Colonic mucosa (tissue), 4 donors: ENCODE data around the gene GDPD5. TPM values are rescaled to one million over a fixed set of nuclear protein-coding genes. Genes with fewer than 3 reads are reported as not detected.

Source experiments
- DNase-seq: peaks from one replicate; pipeline ENCODE4 v3.0.0-alpha.2; 2020
- H3K27ac ChIP-seq: fragments of 200-600 bp; one replicate; pipeline ENCODE4 v1.8.0; 2021
- H3K27me3 ChIP-seq: fragments of 200-600 bp; one replicate; pipeline ENCODE4 v1.8.0; 2021
- H3K36me3 ChIP-seq: fragments of 200-600 bp; one replicate; pipeline ENCODE4 v1.8.0; 2021
- H3K4me1 ChIP-seq: fragments of 200-600 bp; one replicate; pipeline ENCODE4 v1.8.0; 2021; ENCODE audit warnings: mild to moderate bottlenecking
- H3K4me3 ChIP-seq: fragments of 200-600 bp; one replicate; pipeline ENCODE4 v1.8.0; 2021
- H3K9ac ChIP-seq, 2 donors: one replicate each; pipeline ENCODE4 v1.7.0; 2013; ENCODE audit warnings: control low read depth in 2 of 2, low read depth in 2 of 2, low read length in 2 of 2
- H3K9me3 ChIP-seq: fragments of 200-600 bp; one replicate; pipeline ENCODE4 v1.8.0; 2021
- intact Hi-C: fragments of 100-400 bp; cut with DNase I; formaldehyde crosslinking; loops from one replicate; pipeline ENCODE4 v1.14.1; 2022
- total RNA-seq, 2 donors: library from RNA; stranded (reverse); fragmentation: NEBNext Ultra II Directional in 1 of 2; extraction: Animal tissue kit (Norgen Biotek cat#: 25700) in 1 of 2; gene quantifications; one replicate each; pipeline ENCODE4 v1.2.1, GENCODE V29; 2021
- TF ChIP-seq, protein P1 (sequence below): fragments of 200-600 bp; IDR thresholded peaks from one replicate; pipeline ENCODE4 v1.8.0; 2022; ENCODE audit warnings: antibody characterized with exemption, mild to moderate bottlenecking
- donor health status: healthy.
- donor health status: DM: no; HTN: no; CAD: no.
- donor health status: DM: no; HTN: no; CAD: no.

GDPD5 gene
- total RNA-seq, 2 donors from 2014 or later: 2.6 to 4.1 TPM

GRCh38 chr11:75531325-75531724 is 5.6 kb upstream of the GDPD5 start:
- intact Hi-C loops: no loop called here
- TF ChIP-seq, protein P1, sequence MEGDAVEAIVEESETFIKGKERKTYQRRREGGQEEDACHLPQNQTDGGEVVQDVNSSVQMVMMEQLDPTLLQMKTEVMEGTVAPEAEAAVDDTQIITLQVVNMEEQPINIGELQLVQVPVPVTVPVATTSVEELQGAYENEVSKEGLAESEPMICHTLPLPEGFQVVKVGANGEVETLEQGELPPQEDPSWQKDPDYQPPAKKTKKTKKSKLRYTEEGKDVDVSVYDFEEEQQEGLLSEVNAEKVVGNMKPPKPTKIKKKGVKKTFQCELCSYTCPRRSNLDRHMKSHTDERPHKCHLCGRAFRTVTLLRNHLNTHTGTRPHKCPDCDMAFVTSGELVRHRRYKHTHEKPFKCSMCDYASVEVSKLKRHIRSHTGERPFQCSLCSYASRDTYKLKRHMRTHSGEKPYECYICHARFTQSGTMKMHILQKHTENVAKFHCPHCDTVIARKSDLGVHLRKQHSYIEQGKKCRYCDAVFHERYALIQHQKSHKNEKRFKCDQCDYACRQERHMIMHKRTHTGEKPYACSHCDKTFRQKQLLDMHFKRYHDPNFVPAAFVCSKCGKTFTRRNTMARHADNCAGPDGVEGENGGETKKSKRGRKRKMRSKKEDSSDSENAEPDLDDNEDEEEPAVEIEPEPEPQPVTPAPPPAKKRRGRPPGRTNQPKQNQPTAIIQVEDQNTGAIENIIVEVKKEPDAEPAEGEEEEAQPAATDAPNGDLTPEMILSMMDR: no peak

DNA sequence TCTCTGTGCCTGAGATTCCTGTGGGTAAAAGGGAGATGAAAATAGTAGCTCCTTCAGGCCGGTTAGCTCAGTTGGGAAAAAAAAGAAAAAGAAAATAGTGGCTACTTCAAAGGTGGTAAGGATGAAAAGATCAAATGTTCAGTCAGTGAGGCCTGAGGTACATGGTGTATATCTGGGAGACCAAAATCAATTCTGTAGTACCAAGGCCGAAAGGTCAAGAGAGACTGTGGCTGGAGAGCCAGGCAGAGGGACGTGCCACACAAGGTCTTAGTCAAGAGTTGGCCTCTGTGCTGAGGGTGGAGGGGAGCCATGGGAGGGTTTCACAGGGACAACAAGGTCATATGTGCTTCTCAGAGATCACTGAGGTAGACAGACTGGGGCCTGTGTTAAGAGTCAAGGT is 4.8 kb upstream of the GDPD5 start:
- Histone ChIP-seq H3K4me3 (no peak overlapping the region), H3K27me3 (no peaks in the 10 kb centered on the region), H3K36me3 (no peaks in the 10 kb centered on the region), H3K9ac (no peak overlapping the region), H3K27ac (no peak overlapping the region), H3K4me1 (peaks cover 2% of the 10 kb centered on the region), H3K9me3 (no peaks in the 10 kb centered on the region)
- no peak for DNase-seq
- intact Hi-C loops: no loop called here
- TF ChIP-seq, protein P1: no peak

More at GRCh38 chr11:75531325-75531724, 5.6 kb upstream of the GDPD5 start:
- H3K9ac ChIP-seq: no peak overlapping the region
- H3K4me1 ChIP-seq: peaks cover 2% of the 10 kb centered on the region
- H3K27me3 ChIP-seq: no peaks in the 10 kb centered on the region
- H3K4me3 ChIP-seq: no peak overlapping the region
- no peak overlapping the region for H3K27ac ChIP-seq
- H3K36me3 ChIP-seq: no peaks in the 10 kb centered on the region
- no peaks in the 10 kb centered on the region for H3K9me3 ChIP-seq
- DNase-seq: no peak

GRCh38 chr11:75527938-75528735 is 2.4 kb upstream of the GDPD5 start:
- TF ChIP-seq, protein P1: no peak
- no peak for DNase-seq
- Histone ChIP-seq H3K27me3 (peaks cover 9% of the 10 kb centered on the region), H3K4me3 (no peak overlapping the region), H3K36me3 (no peaks in the 10 kb centered on the region), H3K9ac (no peak overlapping the region), H3K9me3 (no peaks in the 10 kb centered on the region), H3K4me1 (peaks cover 2% of the 10 kb centered on the region), H3K27ac (no peak overlapping the region)
- intact Hi-C loops: loop anchor here (2.0 to 10.0 kb wide), 2 partner anchors 139 to 253 kb away; no protein-coding TSS in a partner anchor

- Histone ChIP-seq H3K27ac (no peak overlapping the region), H3K9me3 (no peaks in the 10 kb centered on the region), H3K36me3 (no peaks in the 10 kb centered on the region), H3K27me3 (peaks cover 9% of the 10 kb centered on the region), H3K9ac (no peak overlapping the region), H3K4me1 (peaks cover under 1% of the 10 kb centered on the region), H3K4me3 (no peak overlapping the region)
- DNase-seq: no peak
- TF ChIP-seq, protein P1: no peak
- intact Hi-C loops: loop anchor here (10.0 kb wide), 1 partner anchor 252 kb away; no protein-coding TSS in a partner anchor
Measured at GRCh38 chr11:75527130-75527529, 1.4 kb upstream of the GDPD5 start.

DNA sequence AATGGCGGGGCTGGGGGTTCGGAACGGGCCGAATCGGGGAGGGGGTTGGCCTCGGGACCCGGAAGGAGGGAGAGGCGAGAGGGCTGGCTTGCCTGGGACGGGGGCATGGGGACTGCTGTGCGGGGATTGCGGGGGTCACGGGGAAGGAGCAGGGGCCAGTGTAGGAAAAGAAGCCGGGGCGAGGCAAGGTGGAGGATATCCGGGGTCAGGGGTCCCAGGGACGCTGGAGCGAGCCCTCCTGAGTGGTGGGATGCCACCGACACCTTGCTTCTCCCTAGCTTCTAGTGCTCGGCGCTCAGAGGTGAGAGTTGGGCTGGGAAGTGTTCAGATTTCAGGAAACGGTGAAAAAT is 426 bp upstream of the GDPD5 start:
- Histone ChIP-seq H3K4me3 (peak overlapping the region; percentile 56), H3K9me3 (no peaks in the 10 kb centered on the region), H3K27me3 (peaks cover 9% of the 10 kb centered on the region), H3K27ac (no peak overlapping the region), H3K36me3 (no peaks in the 10 kb centered on the region), H3K9ac (peak overlapping the region; percentile 51 to 55), H3K4me1 (no peaks in the 10 kb centered on the region)
- no peak for DNase-seq
- intact Hi-C loops: loop anchor here (10.0 kb wide), 1 partner anchor 251 kb away; no protein-coding TSS in a partner anchor
- TF ChIP-seq, protein P1: no peak
